Suprapubic skin (tissue), 4 donors: ENCODE data around the gene ARRDC3. TPM values are rescaled to one million over a fixed set of nuclear protein-coding genes. Genes with fewer than 3 reads are reported as not detected.

Source experiments
- DNase-seq, 2 donors: peaks; one replicate each; pipeline ENCODE4 v3.0.0-alpha.2; 2019; ENCODE audit warnings: low spot score in 2 of 2
- H3K27ac ChIP-seq: fragments of 200-600 bp; sonication (generic); one replicate; pipeline ENCODE4 v1.5.1; 2019
- H3K27me3 ChIP-seq: fragments of 200-600 bp; sonication (generic); one replicate; pipeline ENCODE4 v1.5.1; 2019
- H3K36me3 ChIP-seq: fragments of 200-600 bp; sonication (generic); one replicate; pipeline ENCODE4 v1.5.1; 2019
- H3K4me1 ChIP-seq: fragments of 200-600 bp; sonication (generic); one replicate; pipeline ENCODE4 v1.5.1; 2019
- H3K4me3 ChIP-seq: fragments of 200-600 bp; sonication (generic); one replicate; pipeline ENCODE4 v1.5.1; 2019; ENCODE audit warnings: mild to moderate bottlenecking
- H3K9me3 ChIP-seq: fragments of 200-600 bp; sonication (generic); one replicate; pipeline ENCODE4 v1.5.1; 2019
- EP300 ChIP-seq: sonication (generic); formaldehyde crosslinking; IDR thresholded peaks from one replicate; pipeline ENCODE4 v1.6.1; 2017; ENCODE audit warnings: antibody characterized with exemption
- POLR2A ChIP-seq, 2 donors: fragments of 450-650 bp; IDR thresholded peaks; one replicate each; pipeline ENCODE4 v1.6.1; 2017; ENCODE audit warnings: antibody characterized with exemption in 2 of 2, mild to moderate bottlenecking in 2 of 2, moderate library complexity in 2 of 2
- POLR2AphosphoS5 ChIP-seq, 3 donors: sonication (generic); formaldehyde crosslinking; IDR thresholded peaks; one replicate each; pipeline ENCODE4 v1.6.1; 2017; ENCODE audit warnings: antibody characterized with exemption in 3 of 3
- WGBS: methylation state at CpG from one replicate; pipeline ENCODE4 v1.1.5; 2018; 5-methylcytosine and 5-hydroxymethylcytosine counted together
- total RNA-seq, 4 donors: library from RNA; depleted of rRNA; stranded (reverse); fragments of >200 nt; gene quantifications; one replicate each; pipeline ENCODE4 v1.1.0, GENCODE V29; 2016
- TF ChIP-seq, protein P1 (sequence below), 2 donors: fragments of 200-600 bp in 1 of 2; fragments of 450-650 bp in 1 of 2; sonication (generic) in 1 of 2; IDR thresholded peaks; one replicate each; pipeline ENCODE4 v1.5.1; 2016 to 2019; ENCODE audit warnings: antibody characterized with exemption in 2 of 2, mild to moderate bottlenecking in 1 of 2, moderate library complexity in 1 of 2

ARRDC3 gene
- total RNA-seq, 4 donors from 2014 or later = 30.1 to 84.4 (median 49.6) TPM

GRCh38 chr5:91416491-91416890 lies 33.4 kb upstream of the ARRDC3 start:
- Histone ChIP-seq H3K27me3 (no peaks in the 10 kb centered on the region), H3K4me3 (no peak overlapping the region), H3K4me1 (no peaks in the 10 kb centered on the region), H3K9me3 (no peaks in the 10 kb centered on the region), H3K27ac (no peak overlapping the region), H3K36me3 (no peaks in the 10 kb centered on the region)
- WGBS = 88% methylated on average over 2 of the region's 2 CpGs
- TF ChIP-seq, protein P1, sequence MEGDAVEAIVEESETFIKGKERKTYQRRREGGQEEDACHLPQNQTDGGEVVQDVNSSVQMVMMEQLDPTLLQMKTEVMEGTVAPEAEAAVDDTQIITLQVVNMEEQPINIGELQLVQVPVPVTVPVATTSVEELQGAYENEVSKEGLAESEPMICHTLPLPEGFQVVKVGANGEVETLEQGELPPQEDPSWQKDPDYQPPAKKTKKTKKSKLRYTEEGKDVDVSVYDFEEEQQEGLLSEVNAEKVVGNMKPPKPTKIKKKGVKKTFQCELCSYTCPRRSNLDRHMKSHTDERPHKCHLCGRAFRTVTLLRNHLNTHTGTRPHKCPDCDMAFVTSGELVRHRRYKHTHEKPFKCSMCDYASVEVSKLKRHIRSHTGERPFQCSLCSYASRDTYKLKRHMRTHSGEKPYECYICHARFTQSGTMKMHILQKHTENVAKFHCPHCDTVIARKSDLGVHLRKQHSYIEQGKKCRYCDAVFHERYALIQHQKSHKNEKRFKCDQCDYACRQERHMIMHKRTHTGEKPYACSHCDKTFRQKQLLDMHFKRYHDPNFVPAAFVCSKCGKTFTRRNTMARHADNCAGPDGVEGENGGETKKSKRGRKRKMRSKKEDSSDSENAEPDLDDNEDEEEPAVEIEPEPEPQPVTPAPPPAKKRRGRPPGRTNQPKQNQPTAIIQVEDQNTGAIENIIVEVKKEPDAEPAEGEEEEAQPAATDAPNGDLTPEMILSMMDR (IDR thresholded peaks at IDR 0.05) = no peak
- no peak for TF ChIP-seq EP300
- no peak for TF ChIP-seq POLR2AphosphoS5 (IDR thresholded peaks at IDR 0.05)
- no peak for TF ChIP-seq POLR2A (IDR thresholded peaks at IDR 0.05)
- no peak for DNase-seq

GRCh38 chr5:91409304-91409703 lies 26.2 kb upstream of the ARRDC3 start:
- no peak for TF ChIP-seq POLR2AphosphoS5 (IDR thresholded peaks at IDR 0.05)
- TF ChIP-seq, protein P1 (IDR thresholded peaks at IDR 0.05) = no peak
- TF ChIP-seq POLR2A (IDR thresholded peaks at IDR 0.05) = no peak
- no peak for TF ChIP-seq EP300
- no peaks in the 10 kb centered on the region for H3K36me3 ChIP-seq
- WGBS = 100% methylated on average over 1 of the region's 1 CpG
- H3K9me3 ChIP-seq = no peaks in the 10 kb centered on the region
- no peaks in the 10 kb centered on the region for H3K4me1 ChIP-seq
- no peak for DNase-seq
- no peak overlapping the region for H3K27ac ChIP-seq
- H3K27me3 ChIP-seq = no peaks in the 10 kb centered on the region
- H3K4me3 ChIP-seq = no peak overlapping the region

DNA sequence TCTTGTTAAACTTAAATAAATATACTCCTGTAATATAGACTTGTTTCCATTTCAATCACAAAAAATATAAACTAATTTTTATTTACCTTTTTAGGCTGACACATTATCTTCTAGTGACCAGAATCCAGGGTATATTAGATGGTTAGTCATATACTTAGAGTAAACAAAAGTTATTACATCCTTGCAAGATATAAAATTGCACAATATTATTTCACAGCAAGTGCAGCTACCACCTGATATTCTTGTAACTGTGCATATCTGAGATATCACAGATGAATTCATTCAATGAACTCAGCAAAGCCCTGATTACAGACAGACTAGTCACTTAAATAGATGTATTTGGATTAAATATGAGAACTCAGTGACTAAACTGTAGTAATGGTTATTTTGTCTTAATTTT lies 25.6 kb upstream of the ARRDC3 start:
- Histone ChIP-seq H3K4me3 (no peak overlapping the region), H3K27me3 (no peaks in the 10 kb centered on the region), H3K27ac (no peak overlapping the region), H3K36me3 (no peaks in the 10 kb centered on the region), H3K9me3 (no peaks in the 10 kb centered on the region), H3K4me1 (peaks cover under 1% of the 10 kb centered on the region)
- TF ChIP-seq, protein P1 (IDR thresholded peaks at IDR 0.05) = no peak
- TF ChIP-seq POLR2A (IDR thresholded peaks at IDR 0.05) (no peak), POLR2AphosphoS5 (IDR thresholded peaks at IDR 0.05) (no peak), EP300 (no peak)
- no peak for DNase-seq

DNA sequence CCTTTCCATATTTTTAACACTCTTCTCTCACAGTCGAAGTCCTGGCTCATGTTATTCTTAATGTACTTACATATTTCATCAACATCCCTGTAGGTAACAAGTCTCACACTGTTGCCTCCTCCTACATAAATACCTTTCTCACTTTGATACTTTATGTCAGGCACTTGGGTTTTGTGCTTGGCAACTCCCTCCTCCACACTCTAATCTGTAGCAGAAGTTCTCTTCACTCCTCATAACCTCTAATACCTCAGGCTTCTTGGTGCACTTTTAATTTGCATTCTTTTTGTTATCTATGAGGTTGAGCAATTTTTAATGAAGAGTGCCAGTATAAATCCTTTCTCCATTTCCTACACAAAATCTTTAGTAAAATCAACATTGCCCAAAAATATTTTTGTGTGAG lies 24.1 kb upstream of the ARRDC3 start:
- Histone ChIP-seq H3K9me3 (no peaks in the 10 kb centered on the region), H3K36me3 (no peaks in the 10 kb centered on the region), H3K27ac (no peak overlapping the region), H3K4me1 (peaks cover 3% of the 10 kb centered on the region), H3K4me3 (no peak overlapping the region), H3K27me3 (no peaks in the 10 kb centered on the region)
- 86% methylated on average over 1 of the region's 1 CpG for WGBS
- no peak for TF ChIP-seq POLR2A (IDR thresholded peaks at IDR 0.05)
- DNase-seq = no peak

DNA sequence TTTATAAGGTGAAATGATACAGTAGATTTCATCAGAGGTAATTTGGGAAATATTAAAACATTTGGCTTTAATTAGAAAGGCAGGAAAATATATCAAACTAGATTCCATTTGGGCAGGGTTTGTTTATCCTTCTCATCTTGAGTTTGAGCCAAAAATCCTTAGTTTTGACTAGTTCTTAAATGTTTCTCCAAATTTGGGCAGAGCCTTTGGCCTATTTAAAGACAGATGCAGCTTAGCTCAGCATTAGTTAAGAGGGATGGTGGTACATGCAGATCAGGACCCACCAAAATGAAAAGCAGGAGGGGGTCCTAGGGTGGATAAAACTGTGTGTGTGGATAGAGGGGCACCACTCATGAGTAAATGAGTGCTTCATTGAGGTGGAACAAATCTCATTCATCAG lies 20.3 kb upstream of the ARRDC3 start:
- Histone ChIP-seq H3K9me3 (no peaks in the 10 kb centered on the region), H3K4me1 (peaks cover 3% of the 10 kb centered on the region), H3K27me3 (no peaks in the 10 kb centered on the region), H3K27ac (no peak overlapping the region), H3K36me3 (no peaks in the 10 kb centered on the region), H3K4me3 (no peak overlapping the region)
- DNase-seq = no peak
- TF ChIP-seq POLR2AphosphoS5 (IDR thresholded peaks at IDR 0.05) = no peak
- TF ChIP-seq, protein P1 (IDR thresholded peaks at IDR 0.05) = no peak
- TF ChIP-seq POLR2A (IDR thresholded peaks at IDR 0.05) = no peak

- TF ChIP-seq POLR2A (IDR thresholded peaks at IDR 0.05) (no peak), EP300 (no peak), POLR2AphosphoS5 (IDR thresholded peaks at IDR 0.05) (no peak)
- TF ChIP-seq, protein P1 (IDR thresholded peaks at IDR 0.05) = no peak
- Histone ChIP-seq H3K4me3 (no peak overlapping the region), H3K27me3 (no peaks in the 10 kb centered on the region), H3K27ac (no peak overlapping the region), H3K9me3 (no peaks in the 10 kb centered on the region), H3K36me3 (no peaks in the 10 kb centered on the region), H3K4me1 (peaks cover 3% of the 10 kb centered on the region)
- DNase-seq = no peak
- WGBS = 88% methylated on average over 2 of the region's 2 CpGs
Observed at GRCh38 chr5:91401175-91401574, 18.1 kb upstream of the ARRDC3 start.
